ENCODE results near the gene TBC1D9B.
A peak's percentile ranks its signal among the peaks of the same experiment; 100 is the strongest.

The TBC1D9B gene

DNA sequence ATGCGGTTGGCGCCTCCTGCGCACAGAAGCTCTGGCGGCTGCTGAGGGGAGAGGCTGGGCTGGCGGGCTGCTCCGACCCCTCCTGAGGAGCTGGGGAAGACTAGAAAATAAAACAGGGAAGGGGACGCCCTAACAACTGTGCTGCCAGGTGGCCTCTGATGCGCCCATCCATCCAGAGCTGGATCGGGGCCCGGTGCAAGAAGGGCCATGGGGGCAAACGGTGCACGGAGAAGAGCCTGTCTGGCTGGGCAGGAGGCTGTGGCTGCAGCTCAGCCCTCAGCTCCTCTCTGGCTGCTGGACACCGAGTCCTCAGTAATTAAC lies 28.0 kb downstream of the TBC1D9B start:
- FAIRE-seq (no peak), DNase-seq (ENCODE audit: insufficient read length, low spot score) (peak; percentile 7)
- TF ChIP-seq, protein P1, sequence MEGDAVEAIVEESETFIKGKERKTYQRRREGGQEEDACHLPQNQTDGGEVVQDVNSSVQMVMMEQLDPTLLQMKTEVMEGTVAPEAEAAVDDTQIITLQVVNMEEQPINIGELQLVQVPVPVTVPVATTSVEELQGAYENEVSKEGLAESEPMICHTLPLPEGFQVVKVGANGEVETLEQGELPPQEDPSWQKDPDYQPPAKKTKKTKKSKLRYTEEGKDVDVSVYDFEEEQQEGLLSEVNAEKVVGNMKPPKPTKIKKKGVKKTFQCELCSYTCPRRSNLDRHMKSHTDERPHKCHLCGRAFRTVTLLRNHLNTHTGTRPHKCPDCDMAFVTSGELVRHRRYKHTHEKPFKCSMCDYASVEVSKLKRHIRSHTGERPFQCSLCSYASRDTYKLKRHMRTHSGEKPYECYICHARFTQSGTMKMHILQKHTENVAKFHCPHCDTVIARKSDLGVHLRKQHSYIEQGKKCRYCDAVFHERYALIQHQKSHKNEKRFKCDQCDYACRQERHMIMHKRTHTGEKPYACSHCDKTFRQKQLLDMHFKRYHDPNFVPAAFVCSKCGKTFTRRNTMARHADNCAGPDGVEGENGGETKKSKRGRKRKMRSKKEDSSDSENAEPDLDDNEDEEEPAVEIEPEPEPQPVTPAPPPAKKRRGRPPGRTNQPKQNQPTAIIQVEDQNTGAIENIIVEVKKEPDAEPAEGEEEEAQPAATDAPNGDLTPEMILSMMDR (IDR thresholded peaks at IDR 0.05; ENCODE audit: insufficient read depth, missing control alignments): no peak

DNA sequence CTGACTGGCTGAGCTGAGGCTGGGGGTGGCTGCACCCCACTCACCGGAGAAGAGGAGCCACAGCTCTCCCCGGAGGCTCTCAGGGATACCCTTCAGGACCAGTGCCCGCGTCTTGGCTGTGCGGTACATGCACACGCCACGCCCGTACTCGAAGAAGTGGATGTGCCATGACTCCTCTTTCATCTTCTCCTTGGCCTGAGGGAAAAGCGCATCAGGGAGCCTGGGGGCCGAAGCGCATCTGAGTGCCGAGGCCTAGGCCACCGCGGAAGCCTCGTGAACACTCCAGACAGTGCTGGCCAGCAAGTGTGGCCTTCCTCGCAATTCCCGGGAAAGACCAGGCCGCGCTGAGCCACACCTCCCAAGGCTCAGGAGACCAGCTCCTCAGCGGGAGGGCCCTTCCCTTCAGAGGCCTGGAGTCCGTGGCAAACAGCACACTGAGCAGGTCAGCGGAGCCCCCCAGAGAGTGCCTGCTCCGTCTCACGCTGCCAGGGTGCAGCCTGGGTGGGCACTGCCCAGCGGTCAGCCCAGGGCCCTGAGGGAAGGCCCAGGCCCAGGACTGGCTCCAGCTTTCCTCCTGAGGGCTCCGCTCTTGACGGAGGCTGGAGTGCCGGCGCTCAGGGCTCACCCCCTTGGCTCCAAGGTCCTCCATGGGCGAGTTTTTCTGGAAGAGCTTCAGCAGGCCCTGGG lies 28.6 kb downstream of the TBC1D9B start:
- TF ChIP-seq, protein P1 (IDR thresholded peaks at IDR 0.05; ENCODE audit: insufficient read depth, missing control alignments): no peak
- DNase-seq (ENCODE audit: insufficient read length, low spot score): peak; percentile 7
- no peak for FAIRE-seq

DNA sequence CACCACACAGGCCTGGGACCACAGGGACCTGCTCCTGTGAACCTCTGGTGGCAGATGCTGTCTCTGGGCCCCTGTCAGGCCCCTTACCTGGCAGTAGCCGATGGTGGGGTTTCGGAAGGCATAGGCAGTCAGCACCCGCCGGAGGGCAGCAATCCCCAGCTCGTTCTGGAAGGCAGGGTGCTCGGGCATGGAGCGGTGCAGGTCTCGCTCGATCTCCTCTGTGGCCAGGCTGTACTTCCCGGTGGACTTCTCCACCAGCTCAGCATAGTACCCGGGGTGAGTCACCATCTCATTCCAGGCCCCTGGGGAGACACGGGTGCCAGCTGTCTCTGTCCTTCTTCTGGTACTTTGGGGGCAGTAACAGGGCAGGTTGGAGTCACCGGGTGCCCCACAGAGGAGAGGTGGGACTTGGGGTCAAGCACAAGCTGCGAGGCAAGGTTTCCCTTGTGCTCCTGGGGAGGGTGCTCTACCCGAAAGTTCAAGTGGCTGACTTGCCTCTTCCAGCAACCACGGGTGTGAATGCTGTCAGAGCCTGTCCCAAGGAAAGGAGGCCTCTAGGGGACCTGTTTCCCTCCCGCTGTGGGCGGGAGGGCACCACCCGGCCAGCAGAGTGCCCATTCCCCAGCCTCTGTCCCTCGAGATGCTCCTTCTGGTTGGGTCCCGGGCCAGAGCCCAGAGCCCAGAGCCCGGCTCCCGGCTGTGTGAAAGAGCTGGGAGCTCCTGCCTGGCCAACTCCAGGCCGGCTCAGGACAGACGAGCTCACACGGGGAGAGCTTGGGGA lies 29.3 kb downstream of the TBC1D9B start:
- peak; percentile 19 for DNase-seq (ENCODE audit: insufficient read length, low spot score)
- TF ChIP-seq, protein P1 (IDR thresholded peaks at IDR 0.05; ENCODE audit: insufficient read depth, missing control alignments): no peak
- FAIRE-seq: no peak

DNA sequence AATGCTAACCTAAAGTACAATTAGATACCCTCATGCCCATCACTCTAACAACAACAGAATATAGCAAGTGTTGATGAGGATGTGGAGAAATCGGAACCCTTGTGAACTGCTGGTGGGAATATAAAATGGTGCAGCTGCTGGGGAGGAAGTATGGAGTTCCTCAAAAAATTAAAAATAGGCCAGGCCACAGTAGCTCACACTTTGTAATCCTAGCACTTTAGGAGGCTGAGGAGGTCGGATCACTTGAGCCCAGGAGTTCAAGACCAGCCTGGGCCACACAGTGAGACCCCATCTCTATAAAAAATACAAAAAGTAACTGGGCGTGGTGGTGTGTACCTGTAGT lies 31.1 kb downstream of the TBC1D9B start:
- DNase-seq (ENCODE audit: insufficient read length, low spot score) (no peak), FAIRE-seq (no peak)
- TF ChIP-seq, protein P1 (IDR thresholded peaks at IDR 0.05; ENCODE audit: insufficient read depth, missing control alignments): no peak

DNA sequence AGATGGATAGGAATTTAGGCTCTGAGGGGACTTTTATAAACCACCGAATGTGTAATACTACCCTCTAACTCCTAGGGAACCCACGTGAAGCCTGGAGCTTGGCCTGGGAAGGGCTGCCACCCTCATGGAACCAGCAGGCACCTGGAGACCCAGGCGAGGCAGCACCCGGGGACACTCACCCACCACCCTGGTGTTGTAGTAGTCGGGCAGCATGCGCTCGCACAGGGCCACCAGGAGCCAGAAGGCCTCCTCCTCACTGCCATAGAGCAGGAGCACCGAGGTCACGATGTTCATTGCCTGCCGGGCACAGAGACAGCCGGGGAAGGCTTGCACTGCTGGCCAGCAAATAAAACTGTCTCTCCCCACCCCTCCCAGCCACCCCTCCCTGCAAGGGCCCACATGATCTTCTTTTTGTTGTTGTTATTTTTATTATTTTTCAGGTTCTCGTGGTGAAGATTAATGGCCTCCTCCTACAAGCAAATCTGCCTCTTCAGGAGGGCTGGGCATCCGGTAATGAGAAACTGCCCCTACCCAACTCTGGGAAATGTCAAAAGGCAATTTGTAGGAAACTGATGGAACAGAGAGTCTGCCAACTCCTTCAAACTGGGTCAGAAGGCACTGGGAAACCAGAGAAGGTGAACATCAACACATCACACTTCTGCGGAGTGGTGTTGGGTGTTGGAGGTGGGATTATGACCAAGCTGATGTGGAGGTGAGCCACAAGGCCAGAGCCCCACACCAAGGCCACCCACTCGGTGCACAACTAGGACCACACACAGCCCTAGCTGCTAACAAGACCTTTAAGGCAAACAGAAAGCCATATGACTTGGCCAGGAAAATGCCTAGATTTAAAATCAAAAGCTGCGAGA lies 31.7 kb downstream of the TBC1D9B start:
- DNase-seq (ENCODE audit: insufficient read length, low spot score): peak; percentile 14
- no peak for FAIRE-seq
- TF ChIP-seq, protein P1 (IDR thresholded peaks at IDR 0.05; ENCODE audit: insufficient read depth, missing control alignments): no peak

DNA sequence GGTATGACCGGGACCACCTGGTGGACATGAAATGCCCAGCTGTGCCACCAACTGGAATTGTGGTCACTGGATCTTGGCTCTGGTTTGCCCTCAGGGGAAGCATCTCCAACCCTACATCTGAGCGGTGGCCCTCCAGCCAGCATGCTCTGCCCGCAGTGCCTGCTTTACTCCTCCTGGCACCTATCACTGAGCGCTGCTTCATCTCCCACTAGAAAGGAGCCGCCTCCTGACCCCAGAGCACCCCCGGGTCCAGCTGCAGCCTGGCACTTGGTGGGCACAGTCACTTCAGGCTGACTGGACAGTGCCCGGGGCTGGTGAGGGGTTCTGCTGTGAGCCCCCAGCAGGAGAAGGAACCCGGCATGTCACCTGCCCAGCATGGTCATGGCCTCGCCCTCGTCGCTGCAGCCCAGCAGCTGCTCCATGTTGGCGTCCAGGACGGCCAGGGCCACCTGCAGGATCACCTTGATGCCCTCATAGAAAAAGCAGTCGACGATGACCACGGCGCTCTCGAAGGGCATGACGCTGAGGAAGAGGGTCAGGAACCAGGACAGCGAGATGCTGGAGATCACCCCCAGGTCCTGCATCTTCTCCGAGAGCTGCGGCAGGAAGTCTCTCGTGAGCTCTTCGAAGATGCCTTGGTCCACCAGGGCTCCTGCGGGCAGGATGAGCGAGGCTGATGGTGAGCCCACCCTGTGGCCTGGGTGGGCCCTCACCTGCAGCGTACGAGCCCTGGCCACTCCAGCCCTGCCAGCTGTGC lies 33.0 kb downstream of the TBC1D9B start:
- FAIRE-seq (no peak), DNase-seq (ENCODE audit: insufficient read length, low spot score) (peak; percentile 14)
- TF ChIP-seq, protein P1 (IDR thresholded peaks at IDR 0.05; ENCODE audit: insufficient read depth, missing control alignments): no peak
